ENCODE data around the gene GPC5. TPM values are rescaled to one million over a fixed set of nuclear protein-coding genes. Genes with fewer than 3 reads are reported as not detected.

GPC5 gene
- total and polyA plus RNA-seq, 7 donors, result 0.23 TPM; not detected in 6

DNA sequence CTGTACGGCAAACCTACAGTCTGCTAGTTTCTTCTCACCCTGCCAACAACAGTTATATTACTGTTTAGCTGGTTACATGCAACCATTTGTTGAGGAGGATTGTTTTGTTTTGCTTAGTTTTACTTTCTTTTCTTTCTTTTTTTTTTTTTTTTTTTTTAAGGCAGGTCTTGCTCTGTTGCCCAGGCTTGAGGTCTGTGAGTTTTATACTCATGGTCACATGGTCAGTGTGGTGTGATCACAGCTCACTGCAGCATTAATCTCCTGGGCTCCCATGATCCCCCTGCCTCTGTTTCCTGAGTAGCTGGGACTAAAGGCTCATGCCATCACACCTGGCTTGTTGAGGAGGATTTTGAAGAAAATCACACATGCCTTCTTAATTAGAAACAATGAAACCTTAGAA is 505.6 kb downstream of the GPC5 start:
- TF ChIP-seq, protein P1, sequence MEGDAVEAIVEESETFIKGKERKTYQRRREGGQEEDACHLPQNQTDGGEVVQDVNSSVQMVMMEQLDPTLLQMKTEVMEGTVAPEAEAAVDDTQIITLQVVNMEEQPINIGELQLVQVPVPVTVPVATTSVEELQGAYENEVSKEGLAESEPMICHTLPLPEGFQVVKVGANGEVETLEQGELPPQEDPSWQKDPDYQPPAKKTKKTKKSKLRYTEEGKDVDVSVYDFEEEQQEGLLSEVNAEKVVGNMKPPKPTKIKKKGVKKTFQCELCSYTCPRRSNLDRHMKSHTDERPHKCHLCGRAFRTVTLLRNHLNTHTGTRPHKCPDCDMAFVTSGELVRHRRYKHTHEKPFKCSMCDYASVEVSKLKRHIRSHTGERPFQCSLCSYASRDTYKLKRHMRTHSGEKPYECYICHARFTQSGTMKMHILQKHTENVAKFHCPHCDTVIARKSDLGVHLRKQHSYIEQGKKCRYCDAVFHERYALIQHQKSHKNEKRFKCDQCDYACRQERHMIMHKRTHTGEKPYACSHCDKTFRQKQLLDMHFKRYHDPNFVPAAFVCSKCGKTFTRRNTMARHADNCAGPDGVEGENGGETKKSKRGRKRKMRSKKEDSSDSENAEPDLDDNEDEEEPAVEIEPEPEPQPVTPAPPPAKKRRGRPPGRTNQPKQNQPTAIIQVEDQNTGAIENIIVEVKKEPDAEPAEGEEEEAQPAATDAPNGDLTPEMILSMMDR (IDR thresholded peaks at IDR 0.05), result no peak
- Histone ChIP-seq H3K9me3 (no peaks in the 10 kb centered on the region), H3K36me3 (ENCODE audit: insufficient read depth in 1 of 2, low read depth in 1 of 2) (no peaks in the 10 kb centered on the region), H3K27ac (no peak overlapping the region), H3K27me3 (ENCODE audit: insufficient read depth in 3 of 3, low read length in 2 of 3) (peaks cover 0 to 1% (median 0%) of the 10 kb centered on the region in 3 donors), H3K4me1 (no peaks in the 10 kb centered on the region), H3K4me3 (no peak overlapping the region)
- no peak for ATAC-seq
- WGBS, 3 donors, result 0 to 38% (median 0%) methylated on average over 1 of the region's 1 CpG
- intact Hi-C loops (cut with DNase I), result no loop called here
- DNase-seq, result no peak

DNA sequence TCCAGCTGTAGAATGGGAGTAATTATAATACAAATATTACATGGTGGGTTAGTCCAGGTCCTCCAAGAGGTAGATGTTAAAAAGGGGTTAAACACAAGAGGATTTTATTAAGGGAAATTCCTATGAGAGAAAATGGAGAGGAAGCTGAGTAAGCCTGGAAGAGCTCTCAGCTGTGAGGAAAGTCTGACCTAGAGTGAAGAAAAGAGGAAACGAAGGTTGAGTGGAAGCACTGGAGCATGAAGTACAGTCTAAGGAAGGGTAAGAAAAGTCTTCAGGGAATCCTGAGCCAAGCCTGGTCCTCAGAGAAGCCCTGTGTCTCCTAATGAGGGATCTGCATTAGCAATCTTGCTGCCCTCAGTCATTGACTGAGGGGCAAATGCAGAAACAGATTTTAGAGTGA is 506.2 kb downstream of the GPC5 start:
- Histone ChIP-seq H3K27me3 (ENCODE audit: insufficient read depth in 3 of 3, low read length in 2 of 3) (peaks cover 0 to 2% (median 0%) of the 10 kb centered on the region in 3 donors), H3K27ac (no peak overlapping the region), H3K4me3 (no peak overlapping the region), H3K9me3 (no peaks in the 10 kb centered on the region), H3K36me3 (ENCODE audit: insufficient read depth in 1 of 2, low read depth in 1 of 2) (no peaks in the 10 kb centered on the region), H3K4me1 (no peaks in the 10 kb centered on the region)
- WGBS, 3 donors, result 17 to 57% (median 44%) methylated on average over 1 of the region's 1 CpG
- intact Hi-C loops (cut with DNase I), result no loop called here
- TF ChIP-seq, protein P1 (IDR thresholded peaks at IDR 0.05), result no peak
- ATAC-seq, result no peak
- no peak for DNase-seq

DNA sequence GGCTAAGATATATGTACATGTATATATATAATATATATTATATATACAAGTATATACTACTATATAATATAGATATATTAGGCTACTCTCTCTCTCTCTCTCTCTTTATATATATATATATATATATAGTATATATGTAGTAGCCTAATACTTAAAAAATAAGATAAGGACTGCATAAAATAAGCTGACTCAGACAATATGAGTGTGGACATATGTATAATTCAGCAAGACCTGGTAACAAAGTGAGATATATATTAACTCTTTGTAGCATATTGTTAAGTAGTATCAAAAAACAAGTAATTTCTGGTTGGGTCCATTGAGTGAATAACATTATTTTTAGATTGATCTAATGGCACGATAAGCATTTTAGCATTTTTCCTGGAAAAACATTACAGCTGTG is 509.0 kb downstream of the GPC5 start:
- Histone ChIP-seq H3K9me3 (no peaks in the 10 kb centered on the region), H3K36me3 (ENCODE audit: insufficient read depth in 1 of 2, low read depth in 1 of 2) (no peaks in the 10 kb centered on the region), H3K27me3 (ENCODE audit: insufficient read depth in 3 of 3, low read length in 2 of 3) (peaks cover 0 to 2% (median 0%) of the 10 kb centered on the region in 3 donors), H3K4me3 (no peak overlapping the region), H3K4me1 (no peaks in the 10 kb centered on the region), H3K27ac (no peak overlapping the region)
- 64 to 72% (median 68%) methylated on average over 1 of the region's 1 CpG for WGBS, 3 donors
- intact Hi-C loops (cut with DNase I), result no loop called here
- ATAC-seq, result no peak
- TF ChIP-seq, protein P1 (IDR thresholded peaks at IDR 0.05), result no peak
- DNase-seq, result no peak

DNA sequence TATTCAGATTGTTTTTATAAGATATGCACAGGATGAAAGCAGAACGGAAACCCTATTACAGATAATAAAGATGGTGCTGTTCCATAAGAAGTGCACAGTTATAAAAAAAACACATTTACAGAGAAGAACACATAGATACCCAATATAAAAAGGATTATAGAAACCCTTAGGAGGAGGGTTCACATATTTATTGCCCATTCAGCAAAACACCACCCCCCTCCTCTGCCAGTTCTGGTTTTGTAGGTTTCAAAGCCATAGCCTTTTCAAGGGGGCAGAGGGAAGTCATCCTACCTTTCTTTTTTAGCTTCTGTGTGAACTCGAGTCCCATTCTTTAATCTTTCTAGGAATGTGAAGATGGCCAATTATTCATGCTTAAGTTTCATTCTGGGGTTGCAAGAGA is 511.2 kb downstream of the GPC5 start:
- H3K9me3 ChIP-seq, result no peaks in the 10 kb centered on the region
- TF ChIP-seq, protein P1 (IDR thresholded peaks at IDR 0.05), result no peak
- no peak for DNase-seq
- H3K27me3 ChIP-seq (ENCODE audit: insufficient read depth in 3 of 3, low read length in 2 of 3), result peaks cover 0 to 2% (median 0%) of the 10 kb centered on the region in 3 donors
- no peaks in the 10 kb centered on the region for H3K4me1 ChIP-seq
- WGBS, 3 donors, result 62 to 75% (median 69%) methylated on average over 2 of the region's 2 CpGs
- H3K4me3 ChIP-seq, result no peak overlapping the region
- H3K36me3 ChIP-seq (ENCODE audit: insufficient read depth in 1 of 2, low read depth in 1 of 2), result no peaks in the 10 kb centered on the region
- intact Hi-C loops (cut with DNase I), result no loop called here
- no peak for ATAC-seq
- H3K27ac ChIP-seq, result no peak overlapping the region

DNA sequence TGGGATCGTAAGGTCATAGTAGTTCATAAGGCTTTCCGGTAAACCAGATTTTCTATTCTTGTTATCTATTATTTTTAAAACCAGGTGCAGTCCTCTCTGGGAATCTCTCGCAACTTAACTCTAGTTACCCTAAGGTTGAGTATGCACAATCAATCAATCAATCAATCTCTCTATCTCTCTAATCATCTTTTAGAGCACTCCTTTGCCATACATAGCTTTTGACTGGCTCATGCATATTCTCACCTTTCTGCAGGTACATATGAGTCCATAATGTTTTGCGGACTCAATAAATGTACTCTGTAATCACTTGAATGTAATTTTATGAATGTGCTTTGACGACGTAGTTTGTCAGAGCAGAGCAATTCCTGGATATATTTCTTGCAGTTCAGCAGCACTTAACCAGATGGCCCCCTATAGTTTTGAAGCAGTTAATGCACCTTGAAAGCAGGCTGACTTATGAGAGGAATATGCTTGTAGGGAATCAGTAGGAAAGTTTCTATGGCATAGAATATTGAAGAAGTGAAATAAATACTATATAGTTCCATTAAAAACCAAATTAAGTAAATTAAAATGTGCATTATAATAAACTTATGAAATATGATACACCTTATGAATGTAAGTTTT is 524.7 kb downstream of the GPC5 start:
- no peaks in the 10 kb centered on the region for H3K27me3 ChIP-seq (ENCODE audit: insufficient read depth in 3 of 3, low read length in 2 of 3)
- no peaks in the 10 kb centered on the region for H3K36me3 ChIP-seq (ENCODE audit: insufficient read depth in 1 of 2, low read depth in 1 of 2)
- ATAC-seq, result no peak
- WGBS, 3 donors, result 75 to 86% (median 80%) methylated on average over 6 of the region's 6 CpGs
- no peak overlapping the region for H3K4me3 ChIP-seq
- TF ChIP-seq, protein P1 (IDR thresholded peaks at IDR 0.05), result no peak
- no peak for DNase-seq
- H3K27ac ChIP-seq, result no peak overlapping the region
- no peaks in the 10 kb centered on the region for H3K4me1 ChIP-seq
- no peaks in the 10 kb centered on the region for H3K9me3 ChIP-seq
- intact Hi-C loops (cut with DNase I), result no loop called here
